GM12891 (cell line): ENCODE data around the gene PRXL2B.

ENCODE experiments used
- PAX5 ChIP-seq: IDR thresholded peaks from 2 replicates; pipeline ENCODE4 v1.6.1; 2011; ENCODE audit warnings: low read length, moderate library complexity, mild to moderate bottlenecking; ENCODE audit not compliant: insufficient read depth, severe bottlenecking
- POLR2A ChIP-seq: IDR thresholded peaks from 2 replicates; pipeline ENCODE4 v1.6.1; 2011; ENCODE audit warnings: low read depth, low read length, control low read depth
- POLR2AphosphoS5 ChIP-seq: IDR thresholded peaks from 2 replicates; pipeline ENCODE4 v1.6.1; 2011; ENCODE audit warnings: low read depth, low read length, control low read depth
- POU2F2 ChIP-seq: IDR thresholded peaks from 2 replicates; pipeline ENCODE4 v1.6.1; 2011; ENCODE audit warnings: low read depth, mild to moderate bottlenecking, control low read depth, low read length, moderate library complexity
- SPI1 ChIP-seq: IDR thresholded peaks from 2 replicates; pipeline ENCODE4 v1.6.1; 2011; ENCODE audit warnings: low read depth, low read length, control low read depth
- TAF1 ChIP-seq: IDR thresholded peaks from 2 replicates; pipeline ENCODE4 v1.6.1; 2011; ENCODE audit warnings: low read depth, low read length, control low read depth

DNA sequence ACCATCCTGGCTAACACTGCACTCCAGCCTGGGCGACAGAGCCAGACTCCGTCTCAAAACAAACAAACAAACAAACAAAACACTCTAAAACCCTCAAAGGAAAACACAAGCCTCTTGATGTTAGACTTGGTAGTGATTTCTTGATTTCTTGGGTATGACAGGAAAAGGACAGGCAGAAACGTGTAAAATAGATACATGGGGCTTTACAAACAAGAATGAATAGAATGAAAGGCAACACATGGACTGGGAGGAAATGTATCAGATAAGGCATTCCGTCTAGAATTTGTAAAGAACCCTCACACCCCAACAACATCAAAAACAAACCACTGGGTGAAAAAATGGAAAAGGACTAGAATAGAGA is 7.8 kb upstream of the PRXL2B start:
- TF ChIP-seq POLR2A (no peak), POU2F2 (no peak), POLR2AphosphoS5 (no peak), SPI1 (no peak), TAF1 (no peak), PAX5 (no peak)
